ENCODE data around the gene CTNNA3. TPM values are rescaled to one million over a fixed set of nuclear protein-coding genes. Genes with fewer than 3 reads are reported as not detected.

CTNNA3 gene
- total and polyA plus RNA-seq, 2 donors (not counting 3 experiments of a cell fraction or from before 2014, with no cell fraction given), result not detected

GRCh38 chr10:66656499-66656898, 1039.5 kb downstream of the CTNNA3 start:
- Histone ChIP-seq H3K4me2 (ENCODE audit: insufficient read depth, low read length) (no peak overlapping the region), H3K27ac (ENCODE audit: insufficient read depth, low read depth, low read length) (no peak overlapping the region), H3K36me3 (ENCODE audit: control insufficient read depth in 2 of 2, extremely low read depth in 1 of 2, insufficient read depth in 2 of 2, low read length in 2 of 2) (no peaks in the 10 kb centered on the region), H3K79me2 (ENCODE audit: control insufficient read depth, insufficient read depth, low read length) (no peaks in the 10 kb centered on the region), H3K9ac (replicated peaks; ENCODE audit: extremely low read depth, insufficient read depth, low read length) (no peak overlapping the region), H3K27me3 (ENCODE audit: control insufficient read depth in 2 of 2, insufficient read depth in 2 of 2, low read length in 2 of 2) (no peaks in the 10 kb centered on the region), H2AFZ (ENCODE audit: low read depth, low read length) (no peak overlapping the region), H3K4me1 (ENCODE audit: control insufficient read depth, extremely low read depth, insufficient read depth, low read length) (no peaks in the 10 kb centered on the region), H3K9me3 (replicated peaks; ENCODE audit: control insufficient read depth, insufficient read depth, low read length) (no peaks in the 10 kb centered on the region), H3K9me1 (replicated peaks; ENCODE audit: control insufficient read depth, extremely low read depth, insufficient read depth, low read length) (no peaks in the 10 kb centered on the region), H3K4me3 (replicated peaks in 1 of 3; ENCODE audit: insufficient read depth in 1 of 3, low read depth in 1 of 3, low read length in 3 of 3) (no peak overlapping the region), H4K20me1 (replicated peaks; ENCODE audit: control insufficient read depth, extremely low read depth, insufficient read depth, low read length) (no peaks in the 10 kb centered on the region)
- dilution Hi-C loops (cut with MboI; ENCODE audit: extremely low pct_ligation_motif_present, low sequenced_read_pairs) (no loop called here), intact Hi-C loops (cut with micrococcal nuclease) (no loop called here)
- TF ChIP-seq FOS (IDR thresholded peaks at IDR 0.05; ENCODE audit: borderline replicate concordance, insufficient read depth, low read length), result no peak
- no peak for TF ChIP-seq GATA2 (IDR thresholded peaks at IDR 0.05; ENCODE audit: insufficient read depth, insufficient read length, low read depth, low read length)
- TF ChIP-seq POLR2A (IDR thresholded peaks at IDR 0.05; ENCODE audit: low read depth, low read length), result no peak
- no peak for TF ChIP-seq JUN (IDR thresholded peaks at IDR 0.05; ENCODE audit: borderline replicate concordance, insufficient read depth, insufficient read length, low read depth)
- no peak for TF ChIP-seq MAX (IDR thresholded peaks at IDR 0.05; ENCODE audit: insufficient read depth, insufficient read length)
- TF ChIP-seq, protein P1, sequence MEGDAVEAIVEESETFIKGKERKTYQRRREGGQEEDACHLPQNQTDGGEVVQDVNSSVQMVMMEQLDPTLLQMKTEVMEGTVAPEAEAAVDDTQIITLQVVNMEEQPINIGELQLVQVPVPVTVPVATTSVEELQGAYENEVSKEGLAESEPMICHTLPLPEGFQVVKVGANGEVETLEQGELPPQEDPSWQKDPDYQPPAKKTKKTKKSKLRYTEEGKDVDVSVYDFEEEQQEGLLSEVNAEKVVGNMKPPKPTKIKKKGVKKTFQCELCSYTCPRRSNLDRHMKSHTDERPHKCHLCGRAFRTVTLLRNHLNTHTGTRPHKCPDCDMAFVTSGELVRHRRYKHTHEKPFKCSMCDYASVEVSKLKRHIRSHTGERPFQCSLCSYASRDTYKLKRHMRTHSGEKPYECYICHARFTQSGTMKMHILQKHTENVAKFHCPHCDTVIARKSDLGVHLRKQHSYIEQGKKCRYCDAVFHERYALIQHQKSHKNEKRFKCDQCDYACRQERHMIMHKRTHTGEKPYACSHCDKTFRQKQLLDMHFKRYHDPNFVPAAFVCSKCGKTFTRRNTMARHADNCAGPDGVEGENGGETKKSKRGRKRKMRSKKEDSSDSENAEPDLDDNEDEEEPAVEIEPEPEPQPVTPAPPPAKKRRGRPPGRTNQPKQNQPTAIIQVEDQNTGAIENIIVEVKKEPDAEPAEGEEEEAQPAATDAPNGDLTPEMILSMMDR (IDR thresholded peaks at IDR 0.05; ENCODE audit: extremely low read depth in 1 of 2, insufficient read depth in 1 of 2, low read depth in 1 of 2, low read length in 2 of 2), result no peak
- no peak for TF ChIP-seq MYC (IDR thresholded peaks at IDR 0.05; ENCODE audit: low read depth, low read length)
- TF ChIP-seq POLR2AphosphoS5 (IDR thresholded peaks at IDR 0.05; ENCODE audit: insufficient read depth, low read depth, low read length), result no peak
- FAIRE-seq (no peak), DNase-seq (ENCODE audit: low read depth, low spot score) (no peak)
- ChIA-PET CTCF (no interaction called here), POLR2A (no interaction called here)
- no TSS peak for BruUV-seq (replicated peaks)
